B cell (primary cell): ENCODE results near the gene SURF6.

Source experiments
- CTCF ChIP-seq: fragments of 200-600 bp; IDR thresholded peaks from one replicate; pipeline ENCODE4 v1.8.0; 2022; ENCODE audit warnings: antibody characterized with exemption, mild to moderate bottlenecking
- EZH2 ChIP-seq: IDR thresholded peaks from 2 replicates; pipeline ENCODE4 v1.6.1; 2012; ENCODE audit warnings: borderline replicate concordance, low read depth, mild to moderate bottlenecking, moderate library complexity, low read length; ENCODE audit not compliant: insufficient read depth, poor library complexity, severe bottlenecking

- TF ChIP-seq CTCF (no peak), EZH2 (no peak)
Observed at GRCh38 chr9:133357656-133358055, 21.7 kb upstream of the SURF6 start.
